Endothelial cell of hepatic sinusoid (primary cell): Measurements from ENCODE around the gene CPLX1.

ENCODE experiments used
- in situ Hi-C: cut with HindIII; loops from 2 replicates; pipeline ENCODE4 v1.10.0; 2017; ENCODE audit warnings: low sequenced_read_pairs

The CPLX1 gene

DNA sequence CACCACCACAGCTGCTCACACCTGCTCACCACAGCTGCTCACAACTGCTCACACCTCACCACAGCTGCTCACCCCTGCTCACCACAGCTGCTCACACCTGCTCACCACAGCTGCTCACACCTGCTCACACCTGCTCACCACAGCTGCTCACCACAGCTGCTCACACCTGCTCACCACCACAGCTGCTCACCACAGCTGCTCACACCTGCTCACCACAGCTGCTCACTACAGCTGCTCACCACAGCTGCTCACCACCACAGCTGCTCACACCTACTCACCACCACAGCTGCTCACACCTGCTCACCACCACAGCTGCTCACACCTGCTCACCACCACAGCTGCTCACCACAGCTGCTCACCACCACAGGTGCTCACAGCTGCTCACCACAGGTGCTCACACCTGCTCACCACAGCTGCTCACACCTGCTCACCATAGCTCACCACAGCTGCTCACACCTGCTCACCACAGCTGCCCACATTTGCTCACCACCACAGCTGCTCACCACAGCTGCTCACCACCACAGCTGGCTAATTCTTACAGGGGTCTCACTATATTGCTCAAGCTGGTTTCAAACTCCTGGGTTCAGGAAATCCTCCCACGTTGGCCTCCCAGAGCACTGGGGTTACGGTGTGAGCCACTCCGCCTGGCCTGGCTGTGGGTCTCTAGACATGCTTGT, 30.4 kb upstream of the CPLX1 start:
- in situ Hi-C loops = no loop called here

DNA sequence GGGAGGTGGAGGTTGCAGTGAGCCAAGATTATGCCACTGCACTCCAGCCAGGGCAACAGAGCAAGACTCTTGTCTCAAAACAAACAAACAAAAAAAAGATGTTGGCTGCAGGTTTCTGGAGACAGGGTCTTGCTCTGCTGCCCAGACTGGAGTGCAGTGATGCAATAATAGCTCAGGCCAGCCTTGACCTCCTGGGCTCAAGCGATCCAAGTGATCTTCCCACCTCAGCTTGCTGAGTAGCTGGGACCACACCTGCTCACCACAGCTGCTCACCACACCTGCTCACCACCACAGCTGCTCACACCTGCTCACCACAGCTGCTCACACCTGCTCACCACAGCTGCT, 29.9 kb upstream of the CPLX1 start:
- in situ Hi-C loops = no loop called here

DNA sequence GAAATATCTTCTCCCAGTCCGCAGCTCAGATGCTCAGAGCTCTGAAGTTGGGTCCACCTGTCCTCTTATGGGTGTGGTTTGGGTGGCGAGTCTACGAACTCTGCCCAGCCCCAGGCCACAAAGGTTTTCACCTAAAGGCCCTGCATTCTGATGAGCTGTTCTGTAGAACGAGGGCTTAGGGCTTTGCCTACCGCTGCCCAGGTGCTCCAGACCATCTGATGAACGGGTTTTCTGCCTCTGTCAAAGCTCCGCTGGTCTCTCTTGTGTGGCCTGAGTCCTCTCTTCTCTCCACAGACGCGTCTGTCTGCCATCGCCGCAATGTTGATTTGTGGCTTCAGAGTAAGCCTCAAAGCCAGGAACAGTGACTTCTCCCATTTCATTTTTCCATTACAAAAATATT, 28.4 kb upstream of the CPLX1 start:
- in situ Hi-C loops = no loop called here

DNA sequence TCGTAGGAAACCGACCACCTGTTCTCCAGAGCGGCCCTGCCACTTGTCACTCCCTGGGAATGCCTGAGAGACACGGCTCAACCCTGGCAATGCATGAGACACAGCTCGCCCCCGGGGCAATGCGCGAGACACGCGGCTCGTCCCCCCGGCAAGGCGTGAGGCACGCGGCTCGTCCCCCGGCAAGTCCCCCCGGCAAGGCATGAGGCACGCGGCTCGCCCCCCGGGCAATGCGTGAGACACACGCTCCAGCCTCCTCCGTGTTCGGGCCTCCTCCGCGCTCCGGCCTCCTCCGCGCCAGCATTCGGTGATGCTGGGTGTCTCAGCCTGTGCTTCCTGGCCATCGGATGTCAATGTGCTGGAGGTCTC, 27.5 kb upstream of the CPLX1 start:
- in situ Hi-C loops = no loop called here

DNA sequence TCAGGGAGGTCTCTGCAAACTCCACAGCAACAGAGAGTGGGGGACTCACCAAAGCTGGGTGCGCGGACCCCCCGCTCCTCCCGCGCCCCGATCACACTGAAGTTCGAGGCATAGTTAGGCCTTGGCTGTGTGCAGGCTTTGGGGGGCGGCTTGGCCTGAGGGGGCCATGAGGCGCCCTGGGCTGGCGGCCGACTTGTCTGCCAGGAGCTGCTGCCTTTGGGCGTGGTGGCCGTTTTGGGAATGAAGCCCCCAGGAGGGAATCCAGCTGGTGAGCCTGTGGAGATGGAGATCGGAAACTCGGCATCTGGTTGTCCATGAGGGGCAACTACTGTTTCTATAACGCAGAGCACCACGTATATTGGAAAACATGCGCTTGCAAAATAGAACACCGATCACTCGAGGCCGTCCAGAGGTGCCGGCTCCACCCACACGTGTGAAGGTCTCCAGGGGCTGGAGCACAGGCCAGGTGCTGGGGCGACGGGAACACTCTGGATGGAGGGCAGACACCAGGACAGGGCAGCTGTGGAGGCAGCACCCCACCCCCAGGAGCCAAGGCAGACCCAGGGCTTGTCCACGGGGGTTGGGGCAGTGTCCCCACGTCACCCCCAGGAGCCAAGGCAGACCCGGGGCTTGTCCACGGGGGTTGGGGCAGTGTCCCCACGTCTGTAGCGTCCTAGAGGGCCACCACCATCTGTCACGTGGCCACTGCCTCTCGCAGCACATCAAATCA, 25.9 kb upstream of the CPLX1 start:
- in situ Hi-C loops = no loop called here

DNA sequence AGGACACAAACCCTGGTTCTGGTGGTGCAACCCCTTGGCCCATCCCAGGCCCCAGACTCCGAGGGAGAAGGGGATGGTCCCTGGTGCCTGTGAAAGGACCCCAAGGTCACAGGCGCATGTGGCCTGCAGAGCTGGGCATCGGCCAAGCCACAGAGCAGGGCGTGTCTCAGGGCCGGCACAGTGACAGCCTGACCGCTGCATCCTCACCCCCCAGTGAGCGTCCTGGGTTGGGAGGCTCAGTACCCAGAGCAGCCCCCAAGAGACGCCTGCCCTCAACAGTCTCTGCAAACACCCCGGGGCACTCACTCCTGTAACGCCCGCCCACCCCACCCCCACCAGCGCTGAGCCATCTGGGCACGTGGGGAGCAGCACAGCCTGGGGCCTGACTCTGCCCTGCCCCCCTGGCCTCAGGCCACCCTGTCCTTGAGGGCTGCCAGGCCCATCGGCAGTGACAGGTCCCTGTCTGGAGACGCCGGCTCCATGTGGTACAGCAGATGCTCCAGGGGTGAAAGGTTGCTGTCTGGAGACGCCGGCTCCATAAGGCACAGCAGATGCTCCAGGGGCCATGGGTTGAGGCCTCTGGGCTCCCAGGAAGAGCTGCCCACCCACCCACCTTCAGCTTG, 24.5 kb upstream of the CPLX1 start:
- in situ Hi-C loops = no loop called here

DNA sequence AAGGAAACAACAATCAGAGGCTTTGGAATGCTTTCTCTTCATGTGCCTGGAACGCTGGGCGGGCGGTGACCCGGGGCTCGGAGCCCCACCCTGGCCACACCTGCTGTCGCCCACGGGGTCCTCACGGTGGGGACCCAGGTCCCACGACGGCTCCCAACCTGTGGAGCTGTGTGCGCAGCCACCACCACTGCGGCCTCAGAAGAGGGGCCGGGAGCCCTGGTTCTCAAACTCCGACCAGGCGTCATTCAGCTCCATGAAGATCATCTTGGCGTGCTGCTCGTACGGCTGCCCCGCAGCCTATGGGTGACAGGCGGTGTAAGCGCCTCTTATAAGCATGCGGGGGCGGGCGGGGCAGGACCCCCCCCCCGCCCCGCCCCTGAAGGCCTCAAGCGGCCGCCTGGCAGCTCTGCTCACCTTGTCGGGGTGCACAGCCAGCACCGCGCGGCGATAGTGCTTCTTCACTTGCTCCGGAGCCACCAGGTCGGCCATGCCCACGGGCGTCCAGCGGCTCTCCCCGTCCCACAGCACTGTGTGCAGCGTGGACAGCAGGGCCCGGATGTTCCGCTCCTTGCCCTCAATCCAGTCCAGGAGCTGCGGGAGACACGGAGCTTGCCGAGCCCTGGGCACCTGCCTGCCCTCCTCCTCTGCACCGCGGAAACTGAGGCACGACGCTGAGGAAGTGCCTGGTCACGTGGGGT, 23.7 kb upstream of the CPLX1 start:
- in situ Hi-C loops = loop anchor here (5.0 kb wide), 3 partner anchors 52 to 83 kb away; partner anchors contain the start of genes GAK and TMEM175

DNA sequence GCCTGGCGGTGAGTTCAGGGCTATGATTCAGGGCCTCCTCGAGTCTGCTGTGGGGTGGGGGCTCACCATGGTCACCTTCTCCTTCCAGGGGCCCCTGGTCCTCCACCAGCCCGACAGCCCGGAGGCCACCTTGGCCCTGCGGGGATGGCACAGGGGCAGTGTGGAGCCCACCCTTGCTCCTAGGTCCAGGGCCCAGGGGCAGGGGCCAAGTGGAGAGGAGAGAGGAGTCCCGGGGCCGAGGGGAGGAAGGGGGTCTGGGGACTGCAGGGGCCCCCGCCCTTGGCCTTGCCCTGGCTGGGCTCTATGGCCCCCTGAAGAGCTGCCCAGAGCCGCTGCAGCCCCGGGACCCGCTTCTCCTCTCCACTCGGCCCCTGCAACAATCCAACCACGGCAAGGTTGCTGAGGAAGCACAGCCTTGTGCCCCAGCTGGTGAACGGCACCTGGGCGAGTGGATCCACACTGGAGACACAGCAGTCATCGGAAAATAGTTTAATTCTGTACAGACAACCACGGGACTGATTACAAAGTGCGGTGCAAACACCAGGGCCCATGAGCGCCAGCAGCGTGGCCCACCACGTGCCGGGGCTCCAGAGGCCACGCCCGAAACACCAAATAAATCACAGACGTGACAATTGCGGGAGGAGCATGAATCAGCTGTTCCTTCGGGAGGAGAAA, 23.0 kb upstream of the CPLX1 start:
- in situ Hi-C loops = loop anchor here (5.0 kb wide), 3 partner anchors 52 to 83 kb away; partner anchors contain the start of genes GAK and TMEM175

DNA sequence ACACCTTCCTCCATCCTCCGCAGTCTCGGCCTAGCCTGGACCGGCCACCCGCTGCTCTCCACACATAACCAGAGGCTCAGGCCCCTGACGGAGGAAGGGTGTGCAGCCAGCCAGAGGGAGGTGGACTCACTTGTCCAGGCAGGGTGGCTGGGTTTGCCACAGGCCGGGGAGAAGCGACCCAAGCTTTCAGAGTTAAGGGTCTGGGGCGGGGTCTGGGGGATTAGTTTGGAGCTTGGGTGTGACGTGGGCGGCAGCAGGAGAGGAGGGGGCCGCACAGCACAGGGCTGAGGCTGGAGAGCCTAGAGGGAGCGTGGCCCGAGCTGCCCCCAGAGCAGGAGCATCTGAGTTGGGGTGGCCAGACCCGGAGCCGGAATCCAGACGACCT, 22.4 kb upstream of the CPLX1 start:
- in situ Hi-C loops = loop anchor here (5.0 kb wide), 3 partner anchors 51 to 84 kb away; partner anchors contain the start of genes GAK and TMEM175

DNA sequence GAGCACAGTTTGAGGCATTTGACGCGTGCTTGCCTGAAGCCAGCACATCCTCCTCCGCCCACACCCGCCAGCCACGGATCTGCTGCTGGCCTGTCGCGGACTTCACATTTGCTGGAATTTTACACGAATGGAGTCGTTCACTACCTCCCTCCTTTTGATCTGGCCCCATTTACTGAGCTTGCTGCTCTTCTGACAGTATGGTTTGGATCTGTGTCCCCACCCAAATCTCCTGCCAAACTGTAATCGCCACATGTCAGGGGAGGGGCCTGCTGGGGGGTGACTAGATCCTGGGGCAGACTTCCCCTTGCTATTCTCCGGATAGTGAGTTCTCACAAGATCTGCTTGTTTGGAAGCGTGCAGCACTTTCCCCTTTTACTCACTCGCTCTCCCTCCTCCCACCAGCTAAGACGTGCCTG, 19.9 kb upstream of the CPLX1 start:
- in situ Hi-C loops = loop anchor here (5.0 kb wide), 3 partner anchors 49 to 86 kb away; partner anchors contain the start of genes GAK and TMEM175

DNA sequence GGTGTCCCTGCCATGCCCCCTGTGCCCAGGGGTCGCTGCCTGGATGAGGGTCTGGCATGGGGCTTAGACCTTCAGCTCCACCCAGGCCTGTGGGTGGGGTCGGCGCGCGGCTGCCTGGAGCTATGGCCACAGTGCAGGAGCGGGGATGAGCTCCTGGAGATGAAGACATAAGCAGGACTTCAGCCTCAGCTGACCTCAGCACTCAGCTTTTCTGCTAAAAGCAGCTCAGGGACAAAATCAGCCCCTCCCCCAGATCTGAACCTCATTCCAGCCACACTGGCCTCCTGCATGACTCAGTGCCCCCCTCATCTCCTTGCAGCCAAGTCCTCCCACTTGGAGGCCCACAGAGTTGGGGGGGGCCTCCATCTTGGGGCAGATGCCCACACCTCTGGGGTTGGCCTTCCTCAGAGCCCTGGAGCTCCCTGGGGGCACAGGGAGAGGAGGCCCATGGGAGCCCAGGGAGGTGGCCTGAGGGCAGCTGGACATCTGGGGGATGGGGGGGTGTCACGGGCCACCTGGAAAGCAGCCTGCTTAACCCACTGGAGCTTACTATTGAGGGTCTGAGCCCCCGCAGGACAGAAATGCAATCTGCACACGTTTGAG, 19.4 kb upstream of the CPLX1 start:
- in situ Hi-C loops = loop anchor here (5.0 kb wide), 3 partner anchors 48 to 87 kb away; partner anchors contain the start of genes GAK and TMEM175

DNA sequence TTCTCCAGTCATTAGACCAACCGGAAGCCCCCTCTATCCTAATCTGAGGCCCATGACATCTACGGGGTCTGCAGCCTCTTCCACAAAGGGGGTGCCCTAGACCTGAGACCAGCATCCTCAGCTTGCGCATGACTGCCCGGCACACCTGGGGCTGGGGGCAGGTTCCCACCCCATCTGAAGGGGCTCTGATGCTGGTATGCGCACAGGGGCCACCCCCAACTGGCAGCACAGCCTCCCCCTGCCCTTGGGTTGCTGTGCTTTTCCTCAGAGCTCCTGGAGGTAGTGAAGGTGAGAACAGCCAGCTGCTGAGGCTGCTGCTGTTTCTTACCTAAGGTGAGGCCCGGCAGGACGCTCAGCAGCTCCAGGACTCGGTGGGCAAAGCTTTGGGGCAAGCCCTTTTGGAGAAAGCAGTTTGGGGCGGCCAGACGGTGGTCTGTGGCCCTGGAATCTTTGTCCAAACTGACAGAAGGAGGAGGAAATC, 18.9 kb upstream of the CPLX1 start:
- in situ Hi-C loops = loop anchor here (5.0 kb wide), 3 partner anchors 47 to 88 kb away; partner anchors contain the start of genes GAK and TMEM175

DNA sequence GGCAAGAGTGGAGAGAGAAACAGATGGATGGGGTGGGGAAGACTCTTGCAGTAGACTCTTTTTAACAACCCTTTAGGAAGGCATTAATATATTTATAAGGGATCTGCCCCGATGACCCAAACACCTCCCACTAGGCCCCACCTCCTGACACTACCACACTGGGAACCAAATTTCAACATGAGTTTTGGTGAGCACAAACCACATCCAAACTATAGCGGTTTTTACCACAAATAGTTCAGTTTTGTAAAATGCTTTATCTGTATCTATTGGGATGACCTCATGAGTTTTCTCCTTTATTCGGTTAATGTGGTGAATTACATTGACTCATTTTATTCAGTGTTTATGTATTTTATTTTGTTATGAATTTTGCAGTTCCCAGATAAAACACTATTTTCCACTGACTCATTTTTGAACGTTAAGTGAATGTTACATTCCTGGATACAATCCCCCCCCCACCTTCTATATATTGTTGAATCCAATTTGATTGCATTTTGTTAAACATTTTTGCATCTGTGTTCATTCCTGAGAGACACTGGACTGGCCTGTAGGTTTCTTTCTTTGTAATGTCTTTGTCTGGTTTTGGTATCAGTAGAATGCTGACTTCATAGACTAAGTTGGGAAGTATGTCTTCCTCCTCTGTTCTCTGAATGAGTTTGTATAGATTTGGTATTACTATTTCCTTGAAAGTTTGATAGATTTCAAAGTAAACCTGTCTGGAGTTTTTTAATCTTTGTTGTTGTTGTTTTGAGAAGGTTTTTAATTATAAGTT, 13.9 kb upstream of the CPLX1 start:
- in situ Hi-C loops = no loop called here

DNA sequence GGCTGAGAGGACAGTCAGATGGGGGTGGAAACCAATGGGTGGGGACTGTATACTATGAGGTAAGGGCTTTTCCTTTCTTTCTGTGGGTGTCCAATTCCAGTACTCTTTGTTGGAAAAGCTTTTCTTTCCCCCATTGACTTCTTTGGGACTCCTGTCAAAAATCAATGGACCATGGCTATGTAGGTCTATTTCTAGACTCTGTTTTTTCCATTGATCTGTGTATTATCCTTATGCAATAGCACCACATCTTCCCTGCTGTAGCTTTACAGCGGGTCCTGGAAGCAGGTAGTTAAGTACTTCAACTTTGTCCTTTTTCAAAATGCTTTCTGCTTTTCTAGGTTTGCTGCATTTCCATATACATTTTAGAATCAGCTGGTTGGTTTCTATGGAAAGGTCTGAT, 11.8 kb upstream of the CPLX1 start:
- in situ Hi-C loops = no loop called here

DNA sequence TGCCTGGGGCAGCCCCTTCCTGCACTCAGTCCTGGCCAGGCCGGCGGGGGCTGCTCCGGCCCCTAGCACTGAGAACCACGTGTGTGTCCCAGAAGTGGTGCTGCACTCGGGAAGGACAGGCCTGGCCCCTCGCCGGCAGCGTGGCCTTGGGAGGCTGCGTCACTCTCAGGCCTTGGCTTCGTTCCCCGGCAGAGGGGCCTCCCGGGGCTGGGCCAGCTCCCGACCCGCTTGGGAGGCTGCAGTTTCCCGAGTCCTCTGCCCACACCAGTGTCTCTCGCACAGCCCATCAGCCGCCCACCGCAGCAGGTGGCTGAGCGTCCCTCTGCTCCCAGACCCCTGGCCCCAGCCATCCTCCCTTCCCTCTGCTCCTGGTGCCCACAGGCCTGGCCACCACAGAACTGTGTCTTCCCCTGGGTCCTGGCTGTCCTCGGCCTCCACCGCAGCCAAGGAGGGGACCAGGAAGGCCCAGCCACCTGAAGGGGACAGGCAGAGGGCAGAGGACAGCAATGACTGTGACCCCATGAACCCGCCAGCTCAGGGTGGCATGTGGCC, 10.9 kb upstream of the CPLX1 start:
- in situ Hi-C loops = no loop called here

DNA sequence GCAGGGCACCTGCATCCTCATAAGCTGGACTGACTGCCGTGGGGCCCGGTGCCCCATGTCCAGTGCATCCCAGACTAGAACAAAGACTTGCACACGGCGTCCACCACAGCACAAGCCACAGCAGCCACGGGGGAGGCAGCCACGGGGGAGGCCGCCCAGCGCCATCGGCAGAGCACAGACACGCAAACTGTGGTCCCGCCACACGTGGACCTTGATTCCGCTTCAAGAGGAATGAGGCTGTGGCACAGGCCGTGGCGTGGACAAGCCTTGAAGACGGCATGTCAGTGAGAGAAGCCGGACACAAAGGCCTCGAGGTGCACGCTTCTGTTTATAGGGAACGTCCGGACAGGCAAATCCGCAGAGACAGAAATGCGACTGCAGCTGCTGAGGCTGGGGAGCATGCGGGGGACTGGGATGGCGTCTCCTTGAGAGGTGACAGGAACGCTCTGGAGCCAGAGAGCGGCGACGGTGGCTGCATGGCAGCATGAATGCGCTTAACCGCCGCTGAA, 10.1 kb upstream of the CPLX1 start:
- in situ Hi-C loops = no loop called here

DNA sequence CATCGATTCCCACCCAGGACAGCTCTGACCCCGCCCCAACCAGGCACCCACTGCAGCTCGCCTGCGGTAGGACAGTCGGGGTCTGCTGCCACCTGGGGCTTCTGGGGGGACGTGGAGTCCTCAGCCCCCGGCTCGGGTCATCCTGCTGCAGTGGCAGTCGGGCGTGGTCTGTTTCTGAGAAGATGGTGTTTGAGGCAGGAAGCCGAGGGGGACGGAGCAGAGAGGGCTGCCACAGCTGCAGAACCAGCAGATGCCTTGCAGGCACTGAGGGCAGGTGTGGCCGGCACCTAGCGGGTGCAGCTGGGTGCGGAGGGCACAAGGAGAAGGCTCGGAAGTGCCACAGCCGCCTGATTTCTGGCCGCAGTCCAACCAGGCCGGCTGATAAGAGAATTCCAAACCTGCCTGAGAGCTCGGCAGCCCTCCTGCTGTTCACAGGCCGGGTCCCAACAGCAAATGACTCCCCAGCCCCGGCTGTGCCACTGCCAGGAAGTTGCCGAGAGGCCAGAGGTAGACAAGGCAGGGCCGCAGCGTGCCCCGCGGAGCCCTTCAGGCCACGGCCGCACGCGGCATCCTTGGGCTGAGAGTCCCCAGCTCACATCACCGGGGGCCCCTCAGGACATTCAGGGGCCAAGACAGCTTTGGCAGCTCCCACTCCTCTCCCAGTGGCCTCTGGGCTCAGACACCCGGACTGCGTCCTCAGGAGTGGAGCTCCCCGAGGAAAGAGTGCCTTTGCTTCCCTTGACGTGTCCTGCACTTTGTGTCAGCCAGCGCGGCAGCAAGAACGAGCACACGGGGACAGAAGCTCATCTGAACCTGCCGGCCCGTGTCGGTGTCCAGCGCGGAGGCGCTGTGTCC, 9.4 kb upstream of the CPLX1 start:
- in situ Hi-C loops = no loop called here
